Testis (tissue), 3 donors: Measurements from ENCODE around the gene SHB. TPM values are rescaled to one million over a fixed set of nuclear protein-coding genes. Genes with fewer than 3 reads are reported as not detected.
A peak's percentile ranks its signal among the peaks of the same experiment; 100 is the strongest.

Experiments used
- DNase-seq: peaks from one replicate; pipeline ENCODE4 v3.0.0-alpha.2; 2019
- H3K27ac ChIP-seq, 2 donors: fragments of 200-600 bp; sonication (generic); one replicate each; pipeline ENCODE4 v1.5.1; 2019
- H3K27me3 ChIP-seq: fragments of 200-600 bp; sonication (generic); one replicate; pipeline ENCODE4 v1.5.1; 2019
- H3K36me3 ChIP-seq: fragments of 200-600 bp; sonication (generic); one replicate; pipeline ENCODE4 v1.5.1; 2017; ENCODE audit warnings: low read depth; ENCODE audit errors: missing control alignments
- H3K4me1 ChIP-seq: fragments of 200-600 bp; sonication (generic); one replicate; pipeline ENCODE4 v1.5.1; 2019
- H3K4me3 ChIP-seq, 2 donors: fragments of 200-600 bp; sonication (generic); one replicate each; pipeline ENCODE4 v1.5.1; 2017 to 2019
- H3K9me3 ChIP-seq: fragments of 200-600 bp; sonication (generic); one replicate; pipeline ENCODE4 v1.5.1; 2017
- CTCF ChIP-seq, 3 experiments: fragments of 450-650 bp in 2 of 3; fragments of 200-600 bp in 1 of 3; sonication (generic) in 1 of 3; IDR thresholded peaks; one replicate each; pipeline ENCODE4 v1.5.1; 2016 to 2019; ENCODE audit warnings: antibody characterized with exemption in 3 of 3, mild to moderate bottlenecking in 2 of 3, moderate library complexity in 1 of 3
- POLR2A ChIP-seq: fragments of 450-650 bp; IDR thresholded peaks from one replicate; pipeline ENCODE4 v1.6.1; 2017; ENCODE audit warnings: antibody characterized with exemption, mild to moderate bottlenecking, moderate library complexity
- WGBS, 2 donors: methylation state at CpG; one replicate each; pipeline ENCODE4 v1.1.5; 2018; 5-methylcytosine and 5-hydroxymethylcytosine counted together
- intact Hi-C: fragments of 100-400 bp; cut with DNase I; formaldehyde crosslinking; loops from one replicate; pipeline ENCODE4 v1.15.1; 2023; ENCODE audit warnings: low total_unique reads
- polyA plus RNA-seq: library from polyadenylated mRNA; stranded (reverse); fragments of 350-450 nt; fragmentation: Illumina TruSeq; extraction: RNeasy Lipid Tissue Mini Kit (QIAGEN cat#74804); gene quantifications from one replicate; pipeline ENCODE4 v1.2.3, GENCODE V29; 2014; ENCODE audit warnings: low read depth, low replicate concordance; ENCODE audit not compliant: insufficient read depth
- total RNA-seq, 2 donors: library from RNA; depleted of rRNA; stranded (reverse); fragments of >200 nt; gene quantifications; one replicate each; pipeline ENCODE4 v1.2.3, GENCODE V29; 2016

Gene SHB
- total and polyA plus RNA-seq, 3 donors from 2014 or later, result 8.6 to 22.3 (median 21.2) TPM

GRCh38 chr9:38017149-38017884 is 51.7 kb downstream of the SHB start:
- Histone ChIP-seq H3K4me1 (no peaks in the 10 kb centered on the region), H3K9me3 (no peaks in the 10 kb centered on the region), H3K27ac (no peak overlapping the region), H3K27me3 (no peaks in the 10 kb centered on the region), H3K36me3 (no peaks in the 10 kb centered on the region), H3K4me3 (no peak overlapping the region)
- intact Hi-C loops, result no loop called here
- TF ChIP-seq POLR2A (no peak), CTCF (IDR thresholded peaks at IDR 0.05) (peak; percentile 18 to 43 (median 22))
- WGBS, 2 donors, result 82 to 84% methylated on average over 5 to 13 of the region's 13 CpGs
- DNase-seq, result peak; percentile 72

- Histone ChIP-seq H3K27me3 (no peaks in the 10 kb centered on the region), H3K27ac (no peak overlapping the region), H3K9me3 (no peaks in the 10 kb centered on the region), H3K36me3 (no peaks in the 10 kb centered on the region), H3K4me1 (no peaks in the 10 kb centered on the region), H3K4me3 (no peak overlapping the region)
- no peak for DNase-seq
- no peak for TF ChIP-seq CTCF (IDR thresholded peaks at IDR 0.05)
- TF ChIP-seq POLR2A, result no peak
- WGBS, 2 donors, result 73 to 80% methylated on average over 11 to 12 of the region's 12 CpGs
- intact Hi-C loops, result no loop called here
Observed at GRCh38 chr9:38016375-38017135, 52.5 kb downstream of the SHB start.

GRCh38 chr9:38015906-38016305 is 53.1 kb downstream of the SHB start:
- Histone ChIP-seq H3K4me1 (no peaks in the 10 kb centered on the region), H3K9me3 (no peaks in the 10 kb centered on the region), H3K4me3 (no peak overlapping the region), H3K27ac (no peak overlapping the region), H3K27me3 (no peaks in the 10 kb centered on the region), H3K36me3 (no peaks in the 10 kb centered on the region)
- DNase-seq, result no peak
- intact Hi-C loops, result no loop called here
- TF ChIP-seq CTCF (IDR thresholded peaks at IDR 0.05) (no peak), POLR2A (no peak)
- WGBS, 2 donors, result 97 to 98% methylated on average over 4 to 7 of the region's 7 CpGs

- H3K4me3 ChIP-seq, result no peak overlapping the region
- intact Hi-C loops, result no loop called here
- H3K4me1 ChIP-seq, result no peaks in the 10 kb centered on the region
- DNase-seq, result no peak
- no peak for TF ChIP-seq CTCF (IDR thresholded peaks at IDR 0.05)
- no peak for TF ChIP-seq POLR2A
- 66 to 90% methylated on average over 4 of the region's 4 CpGs for WGBS, 2 donors
- no peaks in the 10 kb centered on the region for H3K36me3 ChIP-seq
- H3K27me3 ChIP-seq, result no peaks in the 10 kb centered on the region
- no peak overlapping the region for H3K27ac ChIP-seq
- H3K9me3 ChIP-seq, result no peaks in the 10 kb centered on the region
Observed at GRCh38 chr9:38015266-38015665, 53.8 kb downstream of the SHB start.
